GM18511 (cell line): Measurements from ENCODE around the gene HACD4.

Experiments
- ATAC-seq: cut with Tn5 transposase; IDR thresholded peaks from one replicate; pipeline ENCODE4 v1.9.1; 2021; ENCODE audit warnings: mild to moderate bottlenecking, moderate library complexity; ENCODE audit not compliant: unreplicated experiment

Gene HACD4, protein sequence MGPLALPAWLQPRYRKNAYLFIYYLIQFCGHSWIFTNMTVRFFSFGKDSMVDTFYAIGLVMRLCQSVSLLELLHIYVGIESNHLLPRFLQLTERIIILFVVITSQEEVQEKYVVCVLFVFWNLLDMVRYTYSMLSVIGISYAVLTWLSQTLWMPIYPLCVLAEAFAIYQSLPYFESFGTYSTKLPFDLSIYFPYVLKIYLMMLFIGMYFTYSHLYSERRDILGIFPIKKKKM

GRCh38 chr9:21031091-21031807 lies at the start of gene HACD4:
Gene HACD4, minus strand, starts transcription at chr9:21031640. Its CDS starts 50 bp downstream, at chr9:21031590.
- ATAC-seq, result peak; percentile 80

- no peak for ATAC-seq
Measured at GRCh38 chr9:21080793-21081192, 49.4 kb upstream of the HACD4 start.

DNA sequence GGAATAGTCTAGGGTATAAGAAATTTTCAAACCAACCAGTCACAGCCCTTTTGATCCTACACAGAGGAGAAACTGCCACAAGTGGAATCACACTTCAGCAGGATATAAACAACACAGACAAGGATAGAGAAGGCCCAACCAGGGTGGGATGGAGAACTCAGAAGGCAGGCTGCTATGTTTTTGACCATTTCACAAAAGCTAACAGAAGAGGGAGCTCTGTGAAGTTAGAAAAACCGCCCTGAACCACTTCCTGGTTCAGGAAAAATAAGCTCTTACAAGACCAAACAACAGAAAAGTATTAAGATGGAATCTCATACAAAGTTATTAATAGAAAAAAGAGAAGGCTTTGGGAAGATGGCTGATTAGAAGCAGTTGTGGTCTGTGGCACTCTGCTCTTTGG lies 47.3 kb upstream of the HACD4 start:
- ATAC-seq, result no peak

GRCh38 chr9:21077781-21078180 lies 46.3 kb upstream of the HACD4 start, which contains the start of gene IFNB1:
Gene IFNB1, minus strand, starts transcription at chr9:21077942. Its CDS starts 73 bp downstream, at chr9:21077869.
- no peak for ATAC-seq

DNA sequence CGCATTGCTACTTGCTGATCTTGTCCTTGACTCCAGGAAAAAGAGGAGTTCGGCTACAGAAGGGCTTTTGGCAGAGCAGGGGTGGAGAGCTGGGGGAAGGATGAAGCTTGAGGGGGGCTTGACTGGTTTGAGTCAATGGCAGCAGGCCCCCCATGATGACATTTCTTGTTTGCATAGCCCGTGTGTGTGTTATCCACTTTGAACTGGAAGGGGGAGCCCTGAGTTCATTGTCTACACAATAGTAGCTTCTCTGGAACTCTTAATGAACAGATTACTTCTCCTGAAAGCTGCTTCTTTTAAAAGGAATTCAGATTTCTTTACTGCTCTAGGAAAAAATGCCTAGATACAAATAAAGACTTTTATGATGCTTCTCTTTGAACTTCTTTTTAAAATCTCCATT lies 44.0 kb upstream of the HACD4 start:
- no peak for ATAC-seq

- ATAC-seq, result no peak
Measured at GRCh38 chr9:21070906-21071305, 39.5 kb upstream of the HACD4 start.

- no peak for ATAC-seq
Measured at GRCh38 chr9:21070171-21070571, 38.7 kb upstream of the HACD4 start.

GRCh38 chr9:21060919-21061561 lies 29.6 kb upstream of the HACD4 start:
- ATAC-seq, result no peak

DNA sequence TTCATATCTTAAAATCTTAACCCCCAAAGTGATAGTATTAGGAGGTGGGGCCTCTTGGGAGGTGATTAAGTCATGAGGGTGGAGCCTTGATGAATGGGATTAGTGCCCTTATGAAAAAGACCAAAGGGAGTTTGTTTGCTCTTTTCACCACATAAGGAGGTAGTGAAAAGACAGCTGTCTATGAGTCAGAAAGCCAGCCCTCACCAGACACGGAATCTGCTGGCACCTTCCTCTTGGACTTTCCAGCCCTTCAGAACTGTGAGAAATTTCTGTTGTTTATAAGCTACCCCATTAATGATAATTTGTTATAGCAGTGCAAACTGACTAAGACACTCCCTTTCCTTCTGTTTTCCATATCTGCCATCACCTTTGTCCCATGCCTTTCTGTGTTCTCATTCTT lies 25.5 kb upstream of the HACD4 start:
- ATAC-seq, result no peak

DNA sequence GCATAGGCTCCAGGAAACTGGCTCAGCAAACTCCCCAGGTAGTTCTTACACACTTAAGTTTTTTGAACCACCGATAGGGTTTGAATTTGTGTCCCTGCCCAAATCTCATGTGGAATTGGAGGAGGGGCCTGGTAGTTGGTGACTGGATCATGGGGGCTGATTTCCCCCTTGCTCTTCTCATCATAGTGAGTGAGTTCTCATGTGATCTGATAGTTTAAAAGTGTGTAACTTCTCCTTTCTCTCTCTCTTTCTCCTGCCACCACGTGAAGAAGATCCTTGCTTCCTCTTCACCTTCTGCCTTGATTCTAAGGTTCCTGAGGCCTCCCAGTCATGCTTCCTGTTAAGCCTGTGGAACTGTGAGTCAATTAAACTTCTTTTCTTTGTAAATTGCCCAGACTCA lies 22.4 kb upstream of the HACD4 start:
- ATAC-seq, result no peak

DNA sequence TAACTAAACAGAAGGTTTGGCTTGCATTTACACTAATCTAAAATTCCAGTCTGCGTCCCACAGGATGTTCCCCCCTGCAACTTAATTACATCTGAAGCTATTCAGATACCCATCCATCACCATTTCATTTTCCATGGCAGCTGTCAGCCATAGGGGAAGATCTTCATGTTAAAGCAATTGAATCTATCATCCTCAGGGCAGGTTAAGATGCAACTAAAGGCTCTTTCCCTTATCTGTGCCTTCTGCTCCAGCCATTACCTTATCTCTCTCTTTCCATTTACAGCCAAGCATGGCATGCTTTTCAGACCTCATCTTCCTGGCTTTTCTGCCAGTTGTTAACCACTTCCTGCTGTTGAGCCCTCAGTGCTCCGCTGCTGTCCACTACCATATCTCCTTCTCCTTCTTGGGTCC lies 15.8 kb upstream of the HACD4 start:
- ATAC-seq, result no peak

- no peak for ATAC-seq
Measured at GRCh38 chr9:21043841-21044240, 12.4 kb upstream of the HACD4 start.

GRCh38 chr9:21042466-21042865 lies 11.0 kb upstream of the HACD4 start:
- ATAC-seq, result no peak

GRCh38 chr9:21039302-21039701 lies 7.9 kb upstream of the HACD4 start:
- ATAC-seq, result no peak

GRCh38 chr9:21037278-21037677 lies 5.8 kb upstream of the HACD4 start:
- no peak for ATAC-seq

DNA sequence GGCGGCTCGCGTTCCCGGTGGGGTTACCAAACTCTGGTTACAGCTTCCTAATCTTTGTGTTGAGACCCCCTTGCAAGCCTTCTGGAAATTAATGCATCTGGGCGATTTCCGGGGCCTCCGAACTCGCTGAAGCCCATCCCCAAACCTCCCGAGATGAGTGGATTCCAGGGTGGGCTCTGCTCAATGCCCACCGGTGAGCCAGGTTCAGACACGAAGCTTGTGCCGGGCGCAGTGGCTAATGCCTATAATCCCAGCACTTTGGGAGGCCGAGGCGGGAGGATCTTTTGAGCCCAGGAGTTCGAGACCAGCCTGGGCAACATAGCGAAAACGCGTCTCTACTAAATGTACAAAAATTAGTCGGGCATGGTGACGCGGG lies 356 bp upstream of the HACD4 start:
- ATAC-seq, result no peak

- peak; percentile 81 for ATAC-seq
Measured at GRCh38 chr9:21030389-21031035, 928 bp downstream of the HACD4 start.

DNA sequence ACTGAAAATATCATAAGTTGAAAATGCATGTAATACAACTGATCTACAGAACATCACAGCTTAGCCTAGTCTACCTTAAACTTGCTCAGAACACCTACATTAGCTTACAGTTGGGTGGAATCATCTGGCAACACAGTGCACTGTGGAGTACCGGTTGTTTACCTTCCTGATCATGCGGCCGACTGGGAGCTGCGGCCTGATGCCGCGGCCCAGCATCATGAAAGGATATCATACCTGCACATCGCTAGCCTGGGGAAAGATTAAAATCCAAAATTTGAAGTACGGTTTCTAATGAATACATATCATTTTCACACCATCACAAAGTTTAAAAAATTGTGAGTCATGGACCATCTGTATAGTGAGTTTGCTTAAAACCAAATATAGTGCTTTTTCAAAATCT lies 1.8 kb downstream of the HACD4 start:
- ATAC-seq, result no peak

GRCh38 chr9:21028466-21028865 lies 3.0 kb downstream of the HACD4 start:
- ATAC-seq, result no peak

DNA sequence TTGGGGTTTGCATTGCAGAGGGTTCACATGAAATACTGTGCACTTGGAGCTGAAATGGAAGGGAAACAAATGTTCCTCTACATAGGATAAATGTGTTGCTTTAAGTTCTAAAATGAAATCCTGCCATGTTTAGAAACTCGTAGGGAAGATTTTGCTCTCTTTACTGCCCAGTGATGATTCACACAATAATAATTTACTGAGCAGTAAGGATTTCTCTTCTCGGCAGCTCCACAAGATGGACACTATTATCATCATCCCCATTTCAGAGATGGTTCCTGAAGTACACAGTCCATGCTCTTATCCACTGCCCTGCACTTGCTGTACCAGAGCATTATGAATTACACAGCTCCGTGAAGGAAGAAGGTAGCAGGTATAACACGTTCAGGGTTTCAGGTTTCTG lies 4.1 kb downstream of the HACD4 start:
- no peak for ATAC-seq

- no peak for ATAC-seq
Measured at GRCh38 chr9:21023861-21024260, 7.6 kb downstream of the HACD4 start.

DNA sequence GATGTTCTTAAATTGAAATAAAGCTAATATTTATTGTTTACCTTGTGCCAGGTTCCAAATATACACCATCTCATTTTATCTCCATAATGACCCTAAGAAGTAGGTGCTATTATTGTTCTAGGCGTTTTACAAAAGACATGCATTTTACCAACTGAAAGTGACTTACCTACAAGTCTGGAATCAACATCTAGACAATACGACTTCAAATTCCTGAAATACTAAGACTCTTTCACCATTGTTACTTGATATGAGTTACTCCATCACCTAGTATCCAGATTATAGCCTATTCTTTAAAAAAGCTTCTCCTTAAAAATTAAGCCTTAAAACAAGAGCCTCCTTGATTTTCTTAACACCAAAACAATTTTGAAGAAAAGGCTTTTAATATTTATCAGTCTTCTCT lies 13.3 kb downstream of the HACD4 start:
- ATAC-seq, result no peak
